GM18499 (cell line): ENCODE measurements around the gene NFYC.

Source experiments
- ATAC-seq: cut with Tn5 transposase; IDR thresholded peaks from one replicate; pipeline ENCODE4 v1.9.1; 2021; ENCODE audit warnings: moderate number of reproducible peaks; ENCODE audit not compliant: insufficient read depth, unreplicated experiment

NFYC gene

DNA sequence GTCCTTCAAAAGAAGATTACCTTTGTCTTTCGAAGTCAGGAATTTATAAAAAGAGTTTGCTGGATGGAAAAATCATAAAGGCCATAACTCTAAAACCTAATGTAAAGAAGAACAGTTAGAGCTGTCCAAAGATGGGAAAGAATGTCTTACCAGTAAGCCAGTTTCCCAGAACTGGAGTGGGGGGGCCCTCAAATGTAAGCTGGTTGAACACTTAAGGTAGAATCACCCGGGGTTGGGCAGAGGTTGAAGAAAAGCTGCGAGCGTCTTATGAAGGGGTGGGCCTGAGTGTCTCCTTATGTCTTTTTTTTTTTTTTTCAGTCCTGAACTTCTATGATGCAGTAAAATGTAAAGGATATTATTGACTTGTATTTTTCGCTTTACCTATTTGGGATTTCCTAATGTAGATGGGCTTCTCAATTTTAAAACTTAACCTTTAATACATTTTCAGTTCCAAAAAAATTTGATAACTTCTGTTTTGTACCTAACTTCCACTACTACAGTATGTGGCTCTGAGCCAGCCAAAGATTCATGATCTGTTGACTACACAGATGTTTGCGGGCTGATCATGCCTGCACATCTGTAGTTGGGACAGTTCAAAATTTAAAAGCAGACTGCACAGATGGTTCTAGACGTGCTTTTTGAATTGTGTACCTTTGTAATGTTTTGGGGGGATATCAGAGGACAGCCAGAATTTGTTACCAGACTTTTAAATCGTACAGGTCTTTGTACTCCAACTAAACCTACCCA, 43.6 kb downstream of the NFYC start:
- ATAC-seq = no peak

GRCh38 chr1:40736085-40736531, 44.6 kb downstream of the NFYC start:
- no peak for ATAC-seq

GRCh38 chr1:40738831-40739230, 47.3 kb downstream of the NFYC start:
- no peak for ATAC-seq

DNA sequence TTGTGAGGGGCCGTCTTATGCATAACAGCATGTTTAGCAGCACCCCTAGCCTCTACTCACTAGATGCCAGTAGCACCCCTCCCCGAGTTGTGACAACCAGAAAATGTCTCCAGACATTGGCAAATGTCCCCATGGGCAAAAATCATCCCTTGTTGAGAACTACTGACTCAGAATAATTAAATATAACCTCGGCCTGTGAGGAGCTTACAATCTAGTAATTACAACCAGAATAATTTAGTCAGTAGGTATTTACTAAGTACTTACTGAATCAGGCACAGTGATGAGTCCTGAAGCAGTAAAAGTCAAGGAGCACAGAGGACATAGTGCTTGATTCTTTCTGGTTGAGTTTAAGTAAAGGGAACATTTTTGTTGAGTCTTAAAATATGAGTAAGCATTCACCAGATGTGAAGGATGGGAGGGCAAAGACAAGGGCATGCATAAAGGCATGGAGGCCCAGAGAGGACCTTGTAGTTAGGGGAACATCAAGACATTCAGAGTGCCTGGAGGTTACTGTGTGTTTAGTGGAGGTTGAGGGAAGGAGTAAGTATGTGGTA, 48.0 kb downstream of the NFYC start:
- no peak for ATAC-seq

DNA sequence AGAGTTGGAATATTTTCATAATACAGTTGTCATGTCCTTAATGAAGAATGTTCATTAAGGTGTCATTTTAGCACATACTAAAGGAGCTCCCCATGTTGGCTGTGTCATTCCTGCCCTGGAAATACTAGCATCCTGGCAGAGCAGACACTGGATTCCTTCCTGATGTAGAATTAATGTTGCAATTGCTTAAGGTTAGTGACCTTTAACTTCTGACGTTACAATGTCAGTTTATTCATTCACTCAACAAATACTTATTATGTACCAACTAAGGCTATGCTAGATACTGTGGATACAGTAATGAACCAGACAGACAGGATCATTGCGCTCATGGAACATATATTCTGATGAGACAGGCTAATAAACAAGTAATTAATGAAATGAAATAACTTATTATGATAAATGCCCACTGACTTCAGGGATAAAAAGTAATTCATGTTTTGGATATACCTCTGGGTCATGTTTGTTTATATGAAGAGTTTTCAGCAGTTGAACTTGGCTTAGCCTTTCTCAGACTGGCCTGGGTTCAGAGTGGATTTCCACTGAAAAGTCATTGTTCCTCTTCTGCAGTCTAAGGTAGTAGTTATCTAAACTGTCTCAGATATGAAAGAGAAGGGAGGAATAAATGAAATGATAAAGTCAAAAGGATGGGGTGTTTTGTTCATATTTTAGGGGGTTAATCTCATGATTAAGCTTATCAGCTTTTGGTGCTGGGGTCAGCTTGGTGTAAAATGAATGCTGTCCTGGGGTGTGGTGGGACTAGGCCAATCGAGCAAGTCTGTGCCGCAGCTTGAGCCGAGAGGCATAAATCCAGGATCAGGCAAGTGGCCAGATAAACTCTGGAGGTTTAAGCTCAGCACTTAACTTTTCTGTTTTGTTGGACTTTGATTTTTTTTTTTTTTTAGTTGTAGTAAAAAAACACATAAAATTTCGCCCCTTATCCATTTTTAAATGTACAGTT, 48.8 kb downstream of the NFYC start:
- ATAC-seq = no peak

- ATAC-seq = no peak
Observed at GRCh38 chr1:40740997-40741736, 49.7 kb downstream of the NFYC start.

DNA sequence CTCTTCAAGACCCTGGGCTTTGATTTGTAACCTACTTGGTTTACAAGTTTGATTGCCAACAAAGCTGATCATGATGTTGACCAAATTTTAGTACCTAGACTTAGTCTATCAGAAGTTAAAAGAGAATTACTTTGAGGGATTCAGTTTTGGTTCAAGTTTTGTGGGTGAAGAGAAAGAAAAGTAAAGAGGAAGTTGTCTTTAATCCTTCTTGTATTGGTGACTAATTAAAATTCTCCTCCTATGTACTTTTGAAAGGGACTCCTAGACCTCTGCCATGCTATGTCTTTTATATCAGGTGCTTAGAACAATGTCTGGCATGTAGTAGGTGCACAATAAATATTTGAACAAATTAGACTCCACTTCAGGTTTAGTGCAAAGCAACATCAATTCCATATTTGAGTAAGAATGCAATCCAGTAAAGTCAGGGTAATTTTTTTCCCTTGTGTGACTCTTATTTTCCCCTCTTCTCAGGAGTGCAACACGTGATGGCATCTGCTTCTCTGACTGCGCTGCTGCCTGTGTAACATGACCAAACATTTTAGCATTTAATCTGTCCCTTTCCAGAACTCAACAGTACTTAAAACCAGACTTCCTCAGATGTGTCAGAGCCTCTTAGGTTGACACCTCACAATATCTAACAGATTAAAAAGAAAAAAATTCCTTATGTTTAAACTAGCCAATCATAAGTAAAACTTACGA, 51.0 kb downstream of the NFYC start:
- ATAC-seq = no peak

DNA sequence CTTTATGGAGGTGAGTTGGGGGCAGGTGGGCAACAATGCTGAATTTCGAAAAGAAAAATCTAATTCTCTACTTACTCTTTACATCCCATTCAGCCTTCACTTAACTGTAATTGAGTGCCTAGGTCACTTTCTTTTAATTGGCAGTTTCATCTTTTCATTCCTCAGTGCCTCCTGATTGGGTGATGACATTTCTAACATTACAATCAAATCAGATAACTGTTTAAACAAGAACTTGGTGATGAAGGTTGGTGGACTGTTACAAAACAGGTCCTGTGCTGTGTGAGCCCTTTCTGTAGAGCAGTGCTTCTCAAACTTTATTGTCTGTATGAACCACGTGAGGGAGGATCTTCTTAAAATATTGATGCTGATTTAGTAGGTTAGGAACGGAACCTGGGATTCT, 51.9 kb downstream of the NFYC start:
- ATAC-seq = no peak

- ATAC-seq = no peak
Observed at GRCh38 chr1:40743860-40744259, 52.4 kb downstream of the NFYC start.

GRCh38 chr1:40745176-40745575, 53.7 kb downstream of the NFYC start:
- no peak for ATAC-seq

- ATAC-seq = no peak
Observed at GRCh38 chr1:40746344-40747090, 55.0 kb downstream of the NFYC start.

GRCh38 chr1:40748841-40749718, 57.6 kb downstream of the NFYC start:
- ATAC-seq = no peak

DNA sequence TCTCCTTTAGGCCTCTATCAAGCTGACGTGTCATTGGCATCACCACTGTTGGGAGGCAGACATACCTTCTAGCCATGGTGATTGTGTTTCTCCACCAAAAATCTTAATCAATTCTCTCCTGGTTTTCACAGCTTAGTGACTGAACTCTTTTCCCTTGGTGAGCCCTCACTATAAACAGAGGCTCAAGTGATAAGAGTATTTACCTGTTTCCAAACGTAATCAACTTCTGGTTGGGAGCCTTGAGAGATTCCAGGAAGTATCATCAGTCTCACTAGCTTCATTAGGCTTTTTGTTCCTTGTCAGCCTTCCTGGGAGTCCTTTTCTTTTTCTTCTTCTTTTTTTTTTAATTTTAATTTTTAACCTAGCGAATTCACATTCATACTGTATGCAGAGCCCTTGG, 58.3 kb downstream of the NFYC start:
- no peak for ATAC-seq

DNA sequence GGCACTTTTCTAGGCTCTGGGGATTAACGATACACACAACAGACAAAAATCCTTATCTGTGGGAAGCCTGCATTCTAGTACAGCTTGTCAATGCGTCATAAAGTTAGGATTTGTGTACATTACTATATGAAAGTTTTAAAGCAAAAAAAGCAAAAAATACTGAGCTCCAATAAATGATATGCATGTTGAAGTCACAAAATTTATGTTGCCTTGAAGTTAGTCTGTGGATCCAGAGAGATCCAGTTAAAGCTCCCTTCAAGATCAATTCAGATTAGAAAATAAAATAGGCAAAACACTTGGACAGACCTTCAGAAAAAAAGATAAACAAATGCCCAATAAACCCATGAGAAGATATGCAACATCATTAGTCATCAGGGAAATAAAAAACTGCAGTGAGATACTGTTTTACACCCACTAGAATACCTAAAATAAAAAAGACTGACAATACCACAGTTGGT, 59.0 kb downstream of the NFYC start:
- no peak for ATAC-seq

DNA sequence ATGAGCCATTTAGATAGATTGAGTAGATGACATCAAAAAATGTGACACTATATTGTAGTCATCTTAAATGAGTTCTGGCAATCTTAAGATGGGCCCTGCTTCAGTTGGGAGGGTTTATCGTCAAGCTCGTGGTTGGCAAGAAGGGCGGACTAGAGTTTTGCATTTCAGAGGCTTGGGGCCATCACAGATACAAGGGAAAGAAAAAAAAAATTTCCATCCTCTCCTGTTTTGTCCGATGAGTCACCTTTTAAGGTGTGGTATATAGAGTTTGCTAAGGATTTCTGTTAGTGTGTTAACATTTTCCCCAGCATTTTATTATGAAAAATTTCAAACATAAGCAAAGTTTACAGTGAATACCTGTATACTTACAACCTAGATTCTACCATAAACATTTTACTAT, 60.3 kb downstream of the NFYC start:
- no peak for ATAC-seq

- ATAC-seq = peak; percentile 45
Observed at GRCh38 chr1:40753142-40753882, 61.8 kb downstream of the NFYC start.

GRCh38 chr1:40754201-40754600, 62.7 kb downstream of the NFYC start:
- no peak for ATAC-seq
